HG03520 (cell line): Measurements from ENCODE around the gene SLC16A1.
"Not testable (repeated sequence)": the region's sequence is repeated elsewhere in the genome, so short reads cannot be mapped to it uniquely, and the experiment has no call there.

ENCODE experiments used
- ATAC-seq: cut with Tn5 transposase; IDR thresholded peaks from one replicate; pipeline ENCODE4 v1.9.1; 2021; ENCODE audit warnings: mild to moderate bottlenecking, moderate library complexity; ENCODE audit not compliant: unreplicated experiment

Gene SLC16A1

GRCh38 chr1:112971006-112971405 is 15.0 kb upstream of the SLC16A1 start:
- ATAC-seq, result no peak

GRCh38 chr1:112964347-112964746 is 8.4 kb upstream of the SLC16A1 start:
- ATAC-seq, result no peak

- ATAC-seq, result no peak
Measured at GRCh38 chr1:112961072-112961471, 5.1 kb upstream of the SLC16A1 start.

- no peak for ATAC-seq
Measured at GRCh38 chr1:112960384-112960783, 4.4 kb upstream of the SLC16A1 start.

GRCh38 chr1:112958236-112958635 is 2.2 kb upstream of the SLC16A1 start:
- not testable (repeated sequence) for ATAC-seq

GRCh38 chr1:112957133-112957812 is 1.3 kb upstream of the SLC16A1 start:
- ATAC-seq, result peak; percentile 58

- peak; percentile 2 for ATAC-seq
Measured at GRCh38 chr1:112956544-112957132, 642 bp upstream of the SLC16A1 start.

GRCh38 chr1:112954945-112955772 is 837 bp downstream of the SLC16A1 start:
- ATAC-seq, result peak; percentile 1

GRCh38 chr1:112954017-112954650 is 1.9 kb downstream of the SLC16A1 start:
- ATAC-seq, result no peak

GRCh38 chr1:112950426-112950825 is 5.6 kb downstream of the SLC16A1 start:
- no peak for ATAC-seq

- no peak for ATAC-seq
Measured at GRCh38 chr1:112946683-112947082, 9.3 kb downstream of the SLC16A1 start.

- no peak for ATAC-seq
Measured at GRCh38 chr1:112939810-112940209, 16.2 kb downstream of the SLC16A1 start.

GRCh38 chr1:112938210-112938609 is 17.8 kb downstream of the SLC16A1 start:
- no peak for ATAC-seq

GRCh38 chr1:112937495-112937894 is 18.5 kb downstream of the SLC16A1 start:
- ATAC-seq, result no peak

- no peak for ATAC-seq
Measured at GRCh38 chr1:112937070-112937469, 18.9 kb downstream of the SLC16A1 start.

- no peak for ATAC-seq
Measured at GRCh38 chr1:112935461-112936111, 20.4 kb downstream of the SLC16A1 start.

- no peak for ATAC-seq
Measured at GRCh38 chr1:112934577-112934976, 21.4 kb downstream of the SLC16A1 start.

GRCh38 chr1:112933820-112934571 is 22.0 kb downstream of the SLC16A1 start:
- no peak for ATAC-seq

- no peak for ATAC-seq
Measured at GRCh38 chr1:112929979-112930378, 26.0 kb downstream of the SLC16A1 start.

GRCh38 chr1:112927462-112927990 is 28.5 kb downstream of the SLC16A1 start:
- no peak for ATAC-seq
